ENCODE measurements around the gene ANKRD9.

Gene ANKRD9

GRCh38 chr14:102539544-102540314 lies 30.2 kb upstream of the ANKRD9 start:
- WGBS (ENCODE audit: extremely low coverage, insufficient coverage, low lambda C conversion rate) = no CpG with 5 or more reads among the region's 17 CpGs
- Histone ChIP-seq H3K4me2 (ENCODE audit: low read length) (no peak overlapping the region), H3K4me1 (ENCODE audit: control insufficient read depth, low read depth, low read length) (no peaks in the 10 kb centered on the region), H4K5ac (ENCODE audit: low read length) (no peak overlapping the region), H2BK5ac (ENCODE audit: low read length) (no peak overlapping the region), H3K27me3 (ENCODE audit: insufficient read depth, low read length, poor library complexity) (no peaks in the 10 kb centered on the region), H2BK120ac (ENCODE audit: low read depth, low read length) (no peak overlapping the region), H3K18ac (ENCODE audit: low read length) (no peak overlapping the region), H3K4me3 (ENCODE audit: low read length) (no peak overlapping the region), H3K36me3 (ENCODE audit: control insufficient read depth, insufficient read depth, low read length) (no peaks in the 10 kb centered on the region), H3K79me2 (ENCODE audit: control insufficient read depth, insufficient read depth, low read length) (no peaks in the 10 kb centered on the region), H3K27ac (ENCODE audit: low read depth, low read length) (no peak overlapping the region), H3K4ac (ENCODE audit: low read depth, low read length) (no peak overlapping the region), H4K8ac (ENCODE audit: low read depth, low read length) (no peak overlapping the region), H3K79me1 (ENCODE audit: low read length) (no peaks in the 10 kb centered on the region), H2AK5ac (ENCODE audit: low read length) (no peak overlapping the region), H2BK15ac (replicated peaks; ENCODE audit: low read depth) (no peak overlapping the region), H3K56ac (ENCODE audit: low read length) (peak overlapping the region; percentile 8), H3K23ac (ENCODE audit: low read length) (no peak overlapping the region), H3K9ac (ENCODE audit: low read length) (no peak overlapping the region)
- DNase-seq = no peak

- Histone ChIP-seq H3K27me3 (ENCODE audit: insufficient read depth, low read length, poor library complexity) (no peaks in the 10 kb centered on the region), H3K79me1 (ENCODE audit: low read length) (no peaks in the 10 kb centered on the region), H4K5ac (ENCODE audit: low read length) (no peak overlapping the region), H4K8ac (ENCODE audit: low read depth, low read length) (no peak overlapping the region), H3K23ac (ENCODE audit: low read length) (no peak overlapping the region), H3K4me2 (ENCODE audit: low read length) (no peak overlapping the region), H2BK120ac (ENCODE audit: low read depth, low read length) (no peak overlapping the region), H3K4ac (ENCODE audit: low read depth, low read length) (no peak overlapping the region), H3K9ac (ENCODE audit: low read length) (no peak overlapping the region), H3K4me1 (ENCODE audit: control insufficient read depth, low read depth, low read length) (no peaks in the 10 kb centered on the region), H3K56ac (ENCODE audit: low read length) (no peak overlapping the region), H2AK5ac (ENCODE audit: low read length) (no peak overlapping the region), H2BK5ac (ENCODE audit: low read length) (no peak overlapping the region), H3K36me3 (ENCODE audit: control insufficient read depth, insufficient read depth, low read length) (no peaks in the 10 kb centered on the region), H2BK15ac (replicated peaks; ENCODE audit: low read depth) (no peak overlapping the region), H3K18ac (ENCODE audit: low read length) (no peak overlapping the region), H3K79me2 (ENCODE audit: control insufficient read depth, insufficient read depth, low read length) (no peaks in the 10 kb centered on the region), H3K4me3 (ENCODE audit: low read length) (no peak overlapping the region), H3K27ac (ENCODE audit: low read depth, low read length) (no peak overlapping the region)
- no peak for DNase-seq
- no CpG with 5 or more reads among the region's 25 CpGs for WGBS (ENCODE audit: extremely low coverage, insufficient coverage, low lambda C conversion rate)
These were observed 29.3 kb upstream of the ANKRD9 start for GRCh38 chr14:102538602-102539543.

GRCh38 chr14:102537981-102538601 lies 28.5 kb upstream of the ANKRD9 start:
- Histone ChIP-seq H3K27me3 (ENCODE audit: insufficient read depth, low read length, poor library complexity) (no peaks in the 10 kb centered on the region), H3K79me2 (ENCODE audit: control insufficient read depth, insufficient read depth, low read length) (no peaks in the 10 kb centered on the region), H2AK5ac (ENCODE audit: low read length) (no peak overlapping the region), H2BK120ac (ENCODE audit: low read depth, low read length) (no peak overlapping the region), H3K18ac (ENCODE audit: low read length) (no peak overlapping the region), H4K5ac (ENCODE audit: low read length) (no peak overlapping the region), H2BK15ac (replicated peaks; ENCODE audit: low read depth) (no peak overlapping the region), H3K56ac (ENCODE audit: low read length) (no peak overlapping the region), H3K9ac (ENCODE audit: low read length) (no peak overlapping the region), H2BK5ac (ENCODE audit: low read length) (no peak overlapping the region), H3K23ac (ENCODE audit: low read length) (no peak overlapping the region), H3K36me3 (ENCODE audit: control insufficient read depth, insufficient read depth, low read length) (no peaks in the 10 kb centered on the region), H3K4me2 (ENCODE audit: low read length) (no peak overlapping the region), H4K8ac (ENCODE audit: low read depth, low read length) (no peak overlapping the region), H3K27ac (ENCODE audit: low read depth, low read length) (no peak overlapping the region), H3K4ac (ENCODE audit: low read depth, low read length) (no peak overlapping the region), H3K4me3 (ENCODE audit: low read length) (no peak overlapping the region), H3K4me1 (ENCODE audit: control insufficient read depth, low read depth, low read length) (no peaks in the 10 kb centered on the region), H3K79me1 (ENCODE audit: low read length) (no peaks in the 10 kb centered on the region)
- no CpG with 5 or more reads among the region's 15 CpGs for WGBS (ENCODE audit: extremely low coverage, insufficient coverage, low lambda C conversion rate)
- DNase-seq = no peak

- H3K79me1 ChIP-seq (ENCODE audit: low read length) = no peaks in the 10 kb centered on the region
- no peaks in the 10 kb centered on the region for H3K36me3 ChIP-seq (ENCODE audit: control insufficient read depth, insufficient read depth, low read length)
- H3K27me3 ChIP-seq (ENCODE audit: insufficient read depth, low read length, poor library complexity) = no peaks in the 10 kb centered on the region
- H3K4me1 ChIP-seq (ENCODE audit: control insufficient read depth, low read depth, low read length) = no peaks in the 10 kb centered on the region
- H3K4me3 ChIP-seq (ENCODE audit: low read length) = no peak overlapping the region
- no peak overlapping the region for H2BK120ac ChIP-seq (ENCODE audit: low read depth, low read length)
- H3K79me2 ChIP-seq (ENCODE audit: control insufficient read depth, insufficient read depth, low read length) = no peaks in the 10 kb centered on the region
- H3K18ac ChIP-seq (ENCODE audit: low read length) = no peak overlapping the region
- WGBS (ENCODE audit: extremely low coverage, insufficient coverage, low lambda C conversion rate) = no CpG with 5 or more reads among the region's 3 CpGs
- H3K23ac ChIP-seq (ENCODE audit: low read length) = no peak overlapping the region
- H3K27ac ChIP-seq (ENCODE audit: low read depth, low read length) = no peak overlapping the region
- no peak for DNase-seq
- H3K56ac ChIP-seq (ENCODE audit: low read length) = no peak overlapping the region
- no peak overlapping the region for H2BK5ac ChIP-seq (ENCODE audit: low read length)
- H3K9ac ChIP-seq (ENCODE audit: low read length) = no peak overlapping the region
- H3K4ac ChIP-seq (ENCODE audit: low read depth, low read length) = no peak overlapping the region
- H2BK15ac ChIP-seq (replicated peaks; ENCODE audit: low read depth) = no peak overlapping the region
- no peak overlapping the region for H3K4me2 ChIP-seq (ENCODE audit: low read length)
- no peak overlapping the region for H4K5ac ChIP-seq (ENCODE audit: low read length)
- H2AK5ac ChIP-seq (ENCODE audit: low read length) = no peak overlapping the region
- no peak overlapping the region for H4K8ac ChIP-seq (ENCODE audit: low read depth, low read length)
These were observed 22.7 kb upstream of the ANKRD9 start for GRCh38 chr14:102532204-102532658.

GRCh38 chr14:102530828-102531478 lies 21.4 kb upstream of the ANKRD9 start:
- Histone ChIP-seq H3K79me1 (ENCODE audit: low read length) (no peaks in the 10 kb centered on the region), H3K4me2 (ENCODE audit: low read length) (no peak overlapping the region), H3K27ac (ENCODE audit: low read depth, low read length) (no peak overlapping the region), H2BK15ac (replicated peaks; ENCODE audit: low read depth) (no peak overlapping the region), H3K23ac (ENCODE audit: low read length) (no peak overlapping the region), H3K4ac (ENCODE audit: low read depth, low read length) (no peak overlapping the region), H3K27me3 (ENCODE audit: insufficient read depth, low read length, poor library complexity) (no peaks in the 10 kb centered on the region), H3K4me1 (ENCODE audit: control insufficient read depth, low read depth, low read length) (no peaks in the 10 kb centered on the region), H3K18ac (ENCODE audit: low read length) (no peak overlapping the region), H2BK5ac (ENCODE audit: low read length) (no peak overlapping the region), H4K5ac (ENCODE audit: low read length) (no peak overlapping the region), H3K56ac (ENCODE audit: low read length) (no peak overlapping the region), H2BK120ac (ENCODE audit: low read depth, low read length) (no peak overlapping the region), H3K4me3 (ENCODE audit: low read length) (no peak overlapping the region), H4K8ac (ENCODE audit: low read depth, low read length) (no peak overlapping the region), H3K79me2 (ENCODE audit: control insufficient read depth, insufficient read depth, low read length) (no peaks in the 10 kb centered on the region), H2AK5ac (ENCODE audit: low read length) (no peak overlapping the region), H3K9ac (ENCODE audit: low read length) (no peak overlapping the region), H3K36me3 (ENCODE audit: control insufficient read depth, insufficient read depth, low read length) (no peaks in the 10 kb centered on the region)
- no CpG with 5 or more reads among the region's 13 CpGs for WGBS (ENCODE audit: extremely low coverage, insufficient coverage, low lambda C conversion rate)
- DNase-seq = no peak

Data from mesendoderm (in vitro differentiated cells).